DMS114 treated with DMSO at 0.1 percent for 48 hours (cell line): ENCODE measurements around the gene CDC25A.
"Not testable (repeated sequence)": the region's sequence is repeated elsewhere in the genome, so short reads cannot be mapped to it uniquely, and the experiment has no call there.

Source experiments
- DNase-seq: peaks from one replicate; lab custom pipeline; 2025; ENCODE audit not compliant: unreplicated experiment; lab: John Stamatoyannopoulos, UW

Gene CDC25A

GRCh38 chr3:48142316-48142870 is 45.8 kb downstream of the CDC25A start:
- DNase-seq, result no peak

- no peak for DNase-seq
These were observed 46.5 kb downstream of the CDC25A start for GRCh38 chr3:48141604-48142137.

DNA sequence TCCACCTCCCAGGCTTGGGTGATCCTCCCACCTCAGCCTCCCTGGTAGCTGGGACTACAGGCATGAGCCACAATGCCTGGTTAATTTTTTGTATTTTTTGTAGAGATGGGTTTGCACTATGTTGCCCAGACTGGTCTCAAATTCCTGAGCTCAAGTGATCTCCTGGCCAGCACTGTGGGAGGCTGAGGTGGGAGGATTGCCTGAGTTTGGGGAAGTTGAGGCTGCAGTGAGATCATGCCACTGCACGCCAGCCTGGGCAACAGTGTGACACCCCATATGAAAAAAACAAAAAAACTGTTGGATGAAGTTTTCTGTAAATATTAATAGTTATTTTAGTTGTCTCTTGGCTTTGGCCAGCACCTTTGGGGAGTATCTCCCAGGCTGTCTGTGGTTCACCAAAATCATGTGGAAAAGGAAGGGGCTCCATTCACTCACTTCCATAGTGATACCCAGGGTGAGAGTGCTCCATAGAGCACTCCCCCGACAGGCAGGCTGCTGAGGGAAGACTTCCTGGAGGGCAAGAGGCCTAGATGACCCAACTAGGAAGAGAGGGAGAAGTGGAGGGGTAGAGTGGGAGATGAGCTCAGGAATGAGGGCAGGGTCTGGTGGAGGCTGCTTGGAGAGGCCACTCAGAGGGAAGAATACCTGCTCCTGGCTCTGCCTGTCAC is 47.1 kb downstream of the CDC25A start:
- DNase-seq, result no peak

DNA sequence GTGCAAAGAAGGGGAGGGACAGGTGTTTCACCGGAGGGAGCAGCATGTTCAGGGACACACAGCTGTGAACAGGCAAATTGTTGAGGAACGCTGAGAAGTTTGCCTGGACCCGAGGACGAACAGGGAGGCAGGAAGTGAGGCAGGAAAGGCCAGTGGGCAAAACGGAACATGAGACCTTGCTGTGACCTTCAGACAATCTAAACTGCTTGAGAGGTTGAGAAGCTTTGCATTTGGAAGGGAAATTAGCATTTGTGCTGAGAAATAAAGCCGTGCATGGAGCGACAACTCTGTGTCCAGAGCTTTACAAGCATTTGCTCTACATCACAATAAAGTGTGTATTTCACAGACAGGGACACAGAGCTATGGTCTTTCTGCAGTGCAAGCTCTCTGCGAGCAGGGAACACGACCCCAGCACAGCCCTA is 47.9 kb downstream of the CDC25A start:
- no peak for DNase-seq

GRCh38 chr3:48137425-48137999 is 50.7 kb downstream of the CDC25A start:
- DNase-seq, result no peak

GRCh38 chr3:48135552-48136495 is 52.4 kb downstream of the CDC25A start:
- DNase-seq, result no peak

GRCh38 chr3:48130321-48130904 is 57.8 kb downstream of the CDC25A start:
- no peak for DNase-seq

- DNase-seq, result no peak
These were observed 58.3 kb downstream of the CDC25A start for GRCh38 chr3:48129921-48130320.

DNA sequence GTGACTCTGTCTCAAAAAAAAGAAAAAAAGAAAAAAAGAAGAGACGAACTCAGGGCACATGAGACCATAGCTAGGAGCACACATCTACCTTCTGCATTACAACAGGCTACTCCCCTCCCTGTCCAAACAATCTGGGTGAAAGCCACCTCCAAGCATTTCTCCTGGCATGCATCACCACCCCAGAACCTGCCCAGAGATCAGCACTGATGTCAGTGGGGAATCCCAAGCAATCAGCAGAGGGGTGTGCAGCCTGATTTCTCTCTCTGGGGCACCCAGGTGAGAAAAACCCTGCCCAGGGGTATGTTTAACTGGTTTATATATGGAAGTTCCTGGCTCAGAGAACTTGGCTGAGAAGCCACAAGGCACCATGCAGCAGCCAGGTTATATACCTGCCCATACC is 59.4 kb downstream of the CDC25A start:
- no peak for DNase-seq

GRCh38 chr3:48125886-48126622 is 62.2 kb downstream of the CDC25A start:
- DNase-seq, result no peak

- DNase-seq, result no peak
These were observed 63.1 kb downstream of the CDC25A start for GRCh38 chr3:48125013-48125705.

GRCh38 chr3:48123346-48123745 is 64.9 kb downstream of the CDC25A start:
- no peak for DNase-seq

DNA sequence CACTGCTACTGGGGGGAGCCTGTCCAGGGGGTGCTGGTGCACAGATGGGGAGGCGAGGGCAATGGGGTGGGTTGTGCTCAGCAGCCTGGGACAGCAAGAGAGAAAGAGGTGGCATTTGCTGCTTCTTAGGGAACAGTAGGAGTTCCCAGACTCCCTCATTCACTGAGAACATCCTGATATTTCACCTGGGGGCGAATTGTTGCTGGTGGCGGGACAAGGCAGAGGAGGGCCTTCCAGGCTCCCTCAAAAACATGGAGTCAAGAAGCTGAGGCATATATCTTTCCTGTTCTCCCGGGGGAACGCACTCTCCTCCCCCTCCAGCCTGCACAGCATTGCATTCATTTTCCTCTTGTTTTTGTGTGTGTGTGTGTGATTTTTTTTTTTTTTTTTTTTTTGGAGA is 65.7 kb downstream of the CDC25A start:
- no peak for DNase-seq

DNA sequence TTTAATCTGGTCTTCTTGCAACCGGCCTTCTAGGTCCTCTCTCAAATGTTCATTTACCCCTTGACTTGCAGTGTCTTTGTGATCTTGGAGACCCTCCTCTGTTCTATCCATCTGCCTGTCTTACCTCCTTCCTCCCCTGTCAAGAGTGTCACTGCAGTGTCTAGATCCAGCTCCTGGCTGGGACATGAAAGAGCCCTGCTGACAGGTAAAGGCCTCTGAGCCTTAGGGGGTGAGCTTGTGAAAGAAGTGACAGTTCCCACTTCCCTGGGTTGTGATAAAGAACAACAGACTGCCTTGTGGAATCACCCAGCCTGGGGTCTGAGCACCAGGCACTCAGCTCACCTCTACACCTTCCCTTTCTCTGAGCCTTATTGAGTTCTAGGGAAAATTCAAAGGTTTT is 68.0 kb downstream of the CDC25A start:
- no peak for DNase-seq

GRCh38 chr3:48119505-48120193 is 68.6 kb downstream of the CDC25A start:
- no peak for DNase-seq

DNA sequence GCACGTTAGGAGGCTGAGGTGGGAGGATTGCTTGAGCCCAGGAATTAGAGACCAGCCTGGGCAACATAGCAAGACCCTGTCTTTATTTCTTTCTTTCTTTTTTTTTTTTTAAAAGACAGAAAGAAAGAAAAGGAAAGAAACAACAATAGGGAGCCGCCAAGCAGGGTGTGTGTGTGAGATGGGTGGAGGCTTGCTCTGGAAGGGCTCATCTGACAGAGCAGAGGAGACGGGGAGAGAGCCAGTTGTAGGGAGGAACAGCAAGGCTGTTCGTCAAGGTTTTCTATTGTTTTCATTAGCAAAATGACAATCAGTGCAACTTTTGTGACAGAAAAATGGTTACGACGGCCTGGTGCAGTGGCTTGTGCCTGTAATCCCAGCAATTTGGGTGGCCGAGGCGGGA is 69.3 kb downstream of the CDC25A start:
- no peak for DNase-seq

DNA sequence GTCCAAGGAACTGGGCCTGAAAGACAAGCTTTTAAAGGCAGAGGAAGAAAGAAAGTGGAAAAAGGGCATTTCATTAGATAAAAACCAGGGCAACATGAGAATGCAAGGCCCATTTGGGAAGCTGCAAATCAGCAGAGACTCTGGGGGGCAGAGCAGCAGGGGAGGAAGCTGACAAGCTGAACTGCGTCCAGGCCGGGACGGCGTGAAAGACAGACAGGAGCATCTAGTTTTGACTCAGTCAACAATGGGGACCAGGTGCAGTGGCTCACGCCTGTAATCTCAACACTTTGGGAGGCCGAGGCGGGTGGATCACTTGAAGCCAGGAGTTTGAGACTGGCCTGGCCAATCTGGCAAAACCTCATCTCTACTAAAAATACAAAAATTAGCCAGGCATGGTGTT is 69.9 kb downstream of the CDC25A start:
- DNase-seq, result no peak

DNA sequence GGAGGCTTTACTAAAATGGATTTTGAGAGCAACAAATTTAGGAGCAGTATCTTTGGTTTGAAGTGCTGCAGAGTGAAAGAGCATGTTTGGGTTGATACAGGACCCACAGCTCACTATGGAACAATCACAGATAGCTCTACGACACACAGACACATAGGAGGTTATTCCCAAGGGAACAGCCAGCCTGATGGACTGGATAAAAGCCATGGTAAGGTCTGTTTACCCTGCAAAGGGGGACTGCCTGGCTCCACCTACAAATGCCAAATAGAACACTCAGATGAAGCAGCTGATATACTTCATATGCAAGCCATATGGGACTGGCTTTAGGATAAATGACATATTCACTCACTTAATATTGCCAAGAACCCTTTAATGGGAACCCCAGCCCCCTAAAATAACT is 75.4 kb downstream of the CDC25A start:
- DNase-seq, result no peak

- DNase-seq, result not testable (repeated sequence)
These were observed 76.0 kb downstream of the CDC25A start for GRCh38 chr3:48112108-48112791.
